Activated CD8-positive, alpha-beta memory T cell treated with anti-CD3 and anti-CD28 coated beads for 1 hour (primary cell): ENCODE results near the gene PHLPP1.
A peak's percentile ranks its signal among the peaks of the same experiment; 100 is the strongest.
"Not testable (repeated sequence)": the region's sequence is repeated elsewhere in the genome, so short reads cannot be mapped to it uniquely, and the experiment has no call there.

Source experiments
- DNase-seq, 2 donors: peaks; one replicate each; pipeline ENCODE4 v3.0.0-alpha.2; 2020; ENCODE audit warnings: low read depth in 1 of 2; ENCODE audit errors: extremely low read depth in 1 of 2

The PHLPP1 gene

GRCh38 chr18:62715436-62715758 lies at the start of gene PHLPP1:
TSS of gene PHLPP1 (plus strand) at chr18:62715541. CDS start at chr18:62715684, 143 bp downstream.
- no peak for DNase-seq

- DNase-seq: no peak
Measured at GRCh38 chr18:62669225-62669624, 46.1 kb upstream of the PHLPP1 start.

GRCh38 chr18:62670573-62670972 lies 44.8 kb upstream of the PHLPP1 start:
- no peak for DNase-seq

GRCh38 chr18:62672600-62672999 lies 42.7 kb upstream of the PHLPP1 start:
- DNase-seq: no peak

- no peak for DNase-seq
Measured at GRCh38 chr18:62678847-62679485, 36.4 kb upstream of the PHLPP1 start.

- DNase-seq: no peak
Measured at GRCh38 chr18:62682371-62682770, 33.0 kb upstream of the PHLPP1 start.

GRCh38 chr18:62683935-62684334 lies 31.4 kb upstream of the PHLPP1 start:
- no peak for DNase-seq

- no peak for DNase-seq
Measured at GRCh38 chr18:62688743-62689317, 26.5 kb upstream of the PHLPP1 start.

GRCh38 chr18:62690236-62690815 lies 25.0 kb upstream of the PHLPP1 start:
- DNase-seq: no peak

GRCh38 chr18:62693659-62694058 lies 21.7 kb upstream of the PHLPP1 start:
- no peak for DNase-seq

- no peak for DNase-seq
Measured at GRCh38 chr18:62697636-62698035, 17.7 kb upstream of the PHLPP1 start.

- DNase-seq: no peak
Measured at GRCh38 chr18:62702259-62702658, 13.1 kb upstream of the PHLPP1 start.

GRCh38 chr18:62706879-62707278 lies 8.5 kb upstream of the PHLPP1 start:
- DNase-seq: not testable (repeated sequence)

GRCh38 chr18:62709908-62710307 lies 5.4 kb upstream of the PHLPP1 start:
- DNase-seq: not testable (repeated sequence)

- no peak for DNase-seq
Measured at GRCh38 chr18:62710417-62710816, 4.9 kb upstream of the PHLPP1 start.

- DNase-seq: no peak
Measured at GRCh38 chr18:62711781-62712180, 3.6 kb upstream of the PHLPP1 start.

GRCh38 chr18:62713651-62714247 lies 1.6 kb upstream of the PHLPP1 start:
- DNase-seq: no peak

GRCh38 chr18:62714671-62715435 lies 488 bp upstream of the PHLPP1 start:
- DNase-seq: peak; percentile 79 to 82

- peak in 1 of 2 donors; percentile 17 for DNase-seq
Measured at GRCh38 chr18:62715759-62716615, 646 bp downstream of the PHLPP1 start.

- no peak for DNase-seq
Measured at GRCh38 chr18:62716619-62717168, 1.4 kb downstream of the PHLPP1 start.
